GM19035 (cell line): ENCODE results near the gene CDH24.
"Not testable (repeated sequence)": the region's sequence is repeated elsewhere in the genome, so short reads cannot be mapped to it uniquely, and the experiment has no call there.

Source experiments
- ATAC-seq: cut with Tn5 transposase; IDR thresholded peaks from one replicate; pipeline ENCODE4 v1.9.1; 2021; ENCODE audit not compliant: unreplicated experiment

CDH24 gene

DNA sequence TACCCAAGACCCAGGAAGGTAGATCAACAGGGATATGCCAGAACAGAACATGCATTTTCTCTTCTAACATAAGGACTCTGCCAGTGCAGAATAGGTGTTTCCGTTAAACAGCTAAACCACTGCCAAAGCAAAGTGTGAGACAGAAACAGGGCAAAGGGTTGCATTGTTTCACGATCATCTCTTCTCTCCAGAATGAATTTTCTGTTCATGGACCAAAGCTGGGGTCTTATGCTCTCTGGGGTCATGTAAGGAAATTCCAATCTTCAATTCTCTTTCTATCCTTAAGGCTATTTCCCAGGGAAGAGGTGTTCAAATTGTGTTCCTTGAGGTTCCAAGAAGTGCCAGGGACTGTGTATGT, 33.5 kb downstream of the CDH24 start:
- no peak for ATAC-seq

DNA sequence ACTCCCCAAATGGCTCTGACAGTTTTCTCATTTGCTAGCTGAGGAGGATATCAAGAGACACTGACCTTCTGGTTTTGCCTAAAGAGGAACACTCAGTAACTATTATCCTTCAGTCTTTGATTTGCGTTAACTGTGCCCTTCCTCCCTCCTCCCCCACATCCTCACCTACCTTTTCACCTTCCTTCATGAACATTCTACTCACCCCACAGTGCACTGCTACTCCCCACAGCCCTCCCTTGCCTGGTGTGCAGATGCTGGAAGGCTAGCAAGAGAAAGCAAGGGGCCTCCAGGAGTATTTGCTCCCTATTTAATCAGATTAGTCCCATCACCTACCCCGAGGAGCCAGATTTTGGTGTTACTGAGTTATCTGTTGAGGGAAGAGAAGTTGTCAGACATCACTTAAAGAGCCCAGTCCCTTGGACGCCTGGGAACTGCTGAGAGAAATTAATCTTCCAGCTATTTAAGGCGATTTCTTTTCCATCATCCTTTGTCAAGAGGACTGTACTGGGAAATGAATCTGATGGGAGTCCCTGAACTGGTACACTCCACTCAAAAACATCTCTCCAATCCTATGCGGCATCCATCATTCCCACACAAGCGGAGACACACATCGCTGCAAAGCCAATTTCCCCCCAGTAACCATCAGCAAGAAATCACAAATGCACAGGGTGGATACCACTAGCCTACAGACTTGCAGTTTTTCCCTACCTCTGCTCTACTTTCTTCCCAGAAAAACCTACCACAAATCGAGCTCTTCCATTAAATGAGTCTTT, 34.1 kb downstream of the CDH24 start:
- no peak for ATAC-seq

GRCh38 chr14:23021889-23022442, 35.4 kb downstream of the CDH24 start:
- ATAC-seq, result no peak

DNA sequence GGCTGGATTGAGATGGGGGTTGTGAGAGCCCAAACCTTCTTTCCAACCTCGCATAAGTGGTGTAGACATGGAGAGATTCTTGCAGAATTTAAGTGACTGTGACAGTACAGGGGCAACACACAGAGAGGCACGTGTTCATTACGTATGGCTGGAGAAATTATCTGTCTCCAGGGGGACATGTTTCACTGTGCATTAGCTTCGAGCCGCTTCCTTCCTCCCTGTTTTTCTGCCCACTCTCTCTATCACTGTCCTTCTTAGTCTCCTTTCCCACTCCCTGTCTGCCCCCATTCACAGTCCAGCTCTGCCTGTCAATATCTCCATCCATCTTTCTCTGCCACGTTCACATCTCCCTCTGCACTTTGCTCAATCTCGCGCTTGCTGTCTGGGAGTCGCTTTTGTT, 35.9 kb downstream of the CDH24 start:
- no peak for ATAC-seq

GRCh38 chr14:23020143-23021128, 36.9 kb downstream of the CDH24 start:
- no peak for ATAC-seq

DNA sequence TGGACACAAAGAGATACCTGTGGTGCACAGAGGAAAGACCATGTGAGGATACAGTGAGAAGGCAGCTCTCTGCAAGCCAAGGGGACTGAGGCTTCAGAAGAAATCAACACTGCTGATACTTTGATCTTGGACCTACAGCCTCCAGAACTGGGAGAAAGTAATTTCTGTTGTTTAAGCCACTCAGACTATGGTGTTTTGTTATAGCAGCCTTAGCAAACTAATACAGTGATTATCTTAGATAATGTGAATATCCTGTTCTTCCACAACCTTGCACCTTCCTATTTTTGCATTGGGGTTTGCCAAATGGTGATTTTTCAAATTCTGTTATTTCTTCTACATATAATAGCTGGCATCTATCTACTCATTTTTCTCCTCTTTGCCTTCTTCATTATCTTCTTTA, 39.2 kb downstream of the CDH24 start:
- no peak for ATAC-seq

DNA sequence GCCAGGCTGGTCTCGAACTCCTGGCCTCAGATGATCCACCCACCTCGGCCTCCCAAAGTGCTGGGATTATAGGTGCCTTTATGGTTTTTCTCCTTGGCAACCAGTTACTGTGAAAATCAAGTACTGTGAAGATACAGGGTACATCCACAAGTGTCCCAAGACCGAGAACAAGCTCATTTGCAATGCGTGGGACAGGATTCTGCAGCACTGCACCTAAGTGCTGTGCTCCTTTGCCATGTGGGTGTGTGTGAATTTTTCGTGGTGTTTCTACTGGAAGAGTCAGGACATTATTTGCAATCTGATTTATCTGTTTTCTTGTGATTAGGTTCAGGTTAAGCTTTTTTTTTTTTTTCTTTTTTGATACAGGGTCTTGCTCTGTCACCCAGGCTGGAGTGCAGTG, 40.2 kb downstream of the CDH24 start:
- ATAC-seq, result no peak

- ATAC-seq, result no peak
Observed at GRCh38 chr14:23015618-23016017, 41.7 kb downstream of the CDH24 start.

DNA sequence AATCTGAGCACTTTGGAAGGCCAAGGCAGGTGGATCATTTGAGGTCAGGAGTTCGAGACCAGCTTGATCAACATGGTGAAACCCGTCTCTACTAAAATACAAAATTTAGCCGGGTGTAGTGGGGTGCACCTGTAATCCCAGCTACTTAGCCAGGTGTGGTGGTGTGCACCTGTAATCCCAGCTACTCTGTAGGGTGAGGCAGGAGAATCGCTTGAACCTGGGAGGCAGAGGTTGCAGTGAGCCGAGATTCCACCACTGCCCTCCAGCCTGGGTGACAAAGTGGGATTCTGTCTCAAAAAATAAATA, 43.6 kb downstream of the CDH24 start:
- ATAC-seq, result not testable (repeated sequence)

GRCh38 chr14:23013054-23013748, 44.1 kb downstream of the CDH24 start:
- no peak for ATAC-seq

DNA sequence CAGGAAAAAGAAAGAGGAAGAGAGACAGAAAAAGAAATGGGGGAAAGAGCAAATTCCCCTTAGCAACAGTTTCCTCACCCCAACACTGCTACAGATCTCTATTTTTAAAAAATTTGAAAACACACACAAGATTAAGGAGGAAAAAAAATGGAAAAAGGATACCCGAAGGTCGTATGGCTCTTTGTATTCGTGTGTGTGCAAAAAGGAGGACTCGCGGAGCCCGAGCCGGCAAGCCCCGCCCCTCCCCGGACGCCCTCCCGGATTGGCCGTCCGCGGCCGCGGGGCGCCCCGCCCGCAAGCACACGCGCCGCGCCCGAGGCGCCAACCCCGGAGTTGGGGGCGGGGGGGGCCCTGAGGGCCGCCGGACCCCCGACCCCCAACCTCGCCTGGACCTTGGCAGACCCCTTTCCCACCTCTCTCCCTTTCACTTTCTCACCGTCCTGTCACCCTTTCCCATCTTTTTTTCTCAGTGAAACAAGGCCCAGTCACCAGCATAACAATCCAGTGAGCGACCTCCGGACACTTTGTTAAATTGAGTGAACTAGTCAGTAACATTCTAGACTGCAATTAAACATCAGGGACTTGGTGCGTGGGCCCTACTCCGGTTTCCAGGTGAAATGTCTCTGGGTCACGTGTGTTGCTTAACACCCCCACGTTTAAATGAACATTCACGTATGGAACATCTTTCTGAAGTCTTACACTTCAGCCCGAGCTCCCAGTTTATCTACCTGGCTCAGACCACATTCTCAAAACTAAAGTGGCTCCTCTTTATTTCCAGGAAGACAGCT, 47.2 kb downstream of the CDH24 start, which contains the start of gene C14orf93:
Gene C14orf93 (minus strand): TSS at position 205 of the 788 bp plus-strand sequence. CDS start 11,120 bp downstream, outside the sequence.
- ATAC-seq, result no peak

- ATAC-seq, result no peak
Observed at GRCh38 chr14:23009483-23009938, 47.8 kb downstream of the CDH24 start.

- ATAC-seq, result no peak
Observed at GRCh38 chr14:23008831-23009230, 48.5 kb downstream of the CDH24 start.

DNA sequence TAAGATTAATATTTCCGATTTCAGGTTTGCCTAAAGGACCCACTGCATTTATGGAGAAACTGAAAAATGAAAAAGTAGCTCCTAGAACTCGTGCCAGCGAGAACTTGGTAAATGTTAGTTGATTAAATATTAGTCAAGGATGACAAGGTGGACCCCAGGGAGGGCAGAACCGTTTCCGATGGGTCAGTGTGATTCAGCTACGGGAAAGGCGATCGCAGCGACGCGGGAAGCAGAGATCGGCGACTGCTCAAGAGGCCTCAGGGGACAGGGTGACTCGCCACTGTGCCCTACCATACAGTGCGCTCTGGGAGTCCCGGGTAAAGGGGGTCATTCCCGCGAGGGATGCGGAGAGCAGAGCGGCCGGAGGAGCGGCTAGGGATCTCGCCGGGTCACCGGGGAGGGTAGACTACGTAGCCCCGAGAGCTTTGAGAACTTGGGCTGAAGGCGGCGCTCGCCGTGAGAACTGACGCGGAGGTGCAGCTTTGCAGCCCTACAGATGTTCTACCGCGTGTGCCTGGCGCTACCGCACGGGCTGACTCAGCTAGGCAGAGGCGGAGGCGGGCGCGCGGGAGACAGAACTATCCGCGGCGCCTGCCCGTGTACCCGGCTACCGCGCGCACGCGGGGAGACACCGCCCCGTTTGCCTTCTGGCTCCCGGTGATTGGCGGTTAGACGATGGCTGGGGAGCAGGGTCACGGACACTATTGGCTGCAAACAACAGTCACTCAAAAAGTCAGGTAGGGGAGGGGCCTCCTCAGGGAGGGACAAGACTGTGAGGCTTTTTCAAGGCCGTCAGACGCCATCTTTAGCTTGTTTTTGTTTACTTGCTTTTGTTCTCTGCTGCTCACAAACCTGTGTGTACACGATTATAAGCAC, 50.5 kb downstream of the CDH24 start:
- peak; percentile 91 for ATAC-seq

DNA sequence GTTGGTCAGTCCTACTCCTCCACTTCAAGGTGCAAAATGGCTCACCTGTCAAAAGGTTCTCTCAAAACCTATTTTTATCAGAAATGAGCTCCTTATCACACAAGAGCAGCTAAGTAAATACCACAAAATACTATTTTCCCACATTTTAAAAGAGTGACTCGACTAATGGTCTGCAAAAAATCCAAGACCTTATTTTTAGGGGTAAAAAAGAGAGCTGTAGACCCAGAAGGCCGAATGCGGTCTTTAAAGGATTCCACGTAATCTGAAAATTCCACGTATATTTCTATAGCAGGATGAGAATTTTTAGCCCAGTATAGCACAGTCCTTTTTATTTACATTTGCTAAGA, 51.2 kb downstream of the CDH24 start:
- ATAC-seq, result no peak

- no peak for ATAC-seq
Observed at GRCh38 chr14:23005451-23006187, 51.7 kb downstream of the CDH24 start.

DNA sequence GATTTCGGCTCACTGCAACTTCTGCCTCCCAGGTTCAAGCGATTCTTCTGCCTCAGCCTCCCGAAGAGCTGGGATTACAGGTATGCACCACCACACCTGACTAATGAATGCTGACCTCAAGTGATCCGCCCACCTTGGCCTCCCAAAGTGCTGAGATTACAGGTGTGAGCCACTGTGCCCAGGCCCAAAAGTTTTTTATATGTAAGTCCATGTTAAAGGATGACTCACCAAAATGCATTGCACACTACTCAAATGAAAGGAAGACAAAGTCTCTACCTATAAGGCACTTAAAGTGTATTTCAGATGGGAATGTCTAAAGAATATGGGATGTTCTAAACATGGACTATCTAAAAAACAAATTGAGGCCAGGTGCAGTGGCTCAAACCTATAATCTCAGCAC, 53.0 kb downstream of the CDH24 start:
- ATAC-seq, result not testable (repeated sequence)

- no peak for ATAC-seq
Observed at GRCh38 chr14:23002592-23002991, 54.7 kb downstream of the CDH24 start.

DNA sequence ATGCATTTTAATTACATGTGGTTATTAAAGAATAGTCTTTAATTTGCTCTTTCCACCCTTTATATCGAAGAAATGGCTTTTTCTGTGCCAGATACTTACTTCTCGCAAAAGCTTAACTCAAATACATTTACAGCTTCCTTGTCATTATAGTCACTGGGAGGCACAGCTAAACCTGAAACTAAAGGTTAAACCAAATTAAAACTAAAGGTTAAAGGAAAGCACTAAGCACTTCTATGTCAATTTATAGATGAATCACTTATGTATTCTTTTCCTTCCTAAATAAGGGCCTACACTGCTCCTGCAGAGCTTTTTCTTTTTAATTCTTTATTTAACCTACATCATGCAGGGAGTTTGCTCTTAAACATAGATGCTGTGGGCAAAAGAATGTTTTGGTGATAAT, 56.5 kb downstream of the CDH24 start:
- no peak for ATAC-seq
